ENCODE results near the gene PLA2G2F. TPM values are rescaled to one million over a fixed set of nuclear protein-coding genes. Genes with fewer than 3 reads are reported as not detected.

PLA2G2F gene
- polyA plus RNA-seq, 4 donors, result 0.13 to 1.0 (median 0.93) TPM; not detected in 1

DNA sequence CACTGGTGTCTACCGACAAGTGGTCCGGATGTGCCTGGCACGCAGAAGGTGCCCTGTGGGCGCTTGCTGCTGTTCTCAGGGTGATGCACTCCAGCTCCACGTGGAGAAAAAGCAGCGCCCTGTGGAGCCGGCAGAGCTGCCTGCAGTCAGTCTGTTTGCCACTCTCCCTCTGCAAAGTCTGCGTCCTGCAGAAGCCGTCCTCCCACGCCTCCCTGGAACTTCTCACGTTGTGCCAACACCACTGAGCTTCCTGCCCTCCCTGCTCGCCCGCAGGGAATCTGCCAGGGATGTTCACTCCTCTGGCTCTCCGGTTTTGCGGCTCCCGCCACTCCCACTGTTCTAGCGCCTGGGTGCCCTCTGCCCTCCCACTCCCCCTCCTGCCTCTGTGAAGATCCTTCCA lies 26.9 kb downstream of the PLA2G2F start:
- DNase-seq (ENCODE audit: low read depth in 4 of 4, low spot score in 3 of 4), result no peak

DNA sequence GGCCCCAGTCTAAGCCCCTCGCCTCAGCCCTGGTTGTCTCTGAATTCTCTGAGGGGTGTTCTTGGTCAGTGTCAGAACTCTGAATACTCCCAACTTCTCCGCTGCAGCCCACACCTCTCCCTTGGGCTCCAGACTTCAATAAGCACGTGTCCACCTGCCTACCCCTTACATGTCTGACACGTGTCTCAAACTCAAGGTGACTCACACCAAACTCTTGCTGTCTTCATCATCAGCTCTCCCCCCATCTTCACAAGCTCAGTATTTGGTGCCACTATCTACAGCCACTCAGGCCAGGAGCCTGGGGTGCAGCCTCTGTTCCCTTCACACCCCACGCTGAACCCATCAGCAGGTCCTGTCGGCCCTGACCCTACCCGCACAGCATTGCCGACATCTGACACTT lies 28.0 kb downstream of the PLA2G2F start:
- no peak for DNase-seq (ENCODE audit: low read depth in 4 of 4, low spot score in 3 of 4)

DNA sequence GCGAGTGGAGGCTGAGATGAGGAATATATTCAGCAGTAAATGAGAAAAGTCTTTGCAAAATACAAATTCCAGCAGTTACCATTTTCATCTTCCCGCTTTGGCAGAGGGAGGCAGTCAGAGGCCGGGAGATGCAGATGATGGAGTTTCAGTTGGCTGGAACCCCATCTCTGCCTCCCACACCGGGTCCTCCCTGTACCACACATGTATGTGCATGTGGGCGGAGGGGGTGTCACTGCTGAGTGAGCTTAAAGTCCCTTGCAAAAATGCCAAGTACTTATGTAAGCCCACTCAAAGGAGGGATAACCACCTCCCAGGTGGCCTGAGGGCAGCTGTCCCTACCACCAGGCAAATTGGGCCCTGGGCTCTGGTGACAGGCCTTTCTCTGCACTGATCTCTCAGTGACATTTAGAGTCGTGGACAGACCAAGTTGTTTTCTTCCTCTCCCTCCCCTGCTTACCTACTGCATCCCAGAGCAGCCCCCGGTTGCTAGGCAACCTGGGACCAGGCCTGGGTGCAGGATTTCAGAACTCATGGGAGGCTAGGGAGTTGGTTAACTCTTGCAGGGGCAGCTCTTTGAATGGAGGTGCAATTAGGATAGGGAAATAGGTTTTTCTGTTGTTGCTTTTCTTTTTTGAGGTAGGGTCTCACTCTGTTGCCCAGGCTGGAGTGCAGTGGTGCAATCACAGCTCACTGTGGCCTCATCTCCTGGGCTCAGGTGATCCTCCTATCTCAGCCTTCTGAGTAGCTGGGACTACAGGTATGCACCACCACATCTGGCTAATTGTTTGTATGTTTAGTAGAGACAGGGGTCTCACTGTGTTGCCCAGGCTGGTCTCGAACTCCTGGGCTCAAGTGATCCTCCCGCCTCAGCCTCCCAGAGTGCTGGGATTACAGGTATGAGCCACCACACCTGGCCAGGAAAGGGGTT lies 29.7 kb downstream of the PLA2G2F start:
- DNase-seq (ENCODE audit: low read depth in 4 of 4, low spot score in 3 of 4), result no peak

DNA sequence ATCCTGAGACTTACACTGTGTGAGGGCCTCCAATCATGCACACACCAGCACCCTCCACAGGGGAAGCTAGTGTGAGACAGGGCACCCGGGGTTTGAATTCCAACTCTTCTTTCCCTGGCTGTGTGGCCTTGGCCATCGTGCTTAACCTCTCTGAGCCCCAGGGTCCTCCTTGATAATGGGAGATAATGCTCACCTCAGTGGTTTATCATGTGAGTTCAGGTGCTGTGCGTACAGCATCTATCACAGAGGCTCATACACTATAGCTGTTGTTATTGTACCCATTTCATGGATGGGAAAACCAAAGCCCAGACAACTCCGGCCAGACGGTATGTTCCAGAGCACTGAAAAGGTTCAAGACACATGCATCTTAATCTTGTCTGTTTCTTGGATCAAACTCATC lies 30.8 kb downstream of the PLA2G2F start:
- no peak for DNase-seq (ENCODE audit: low read depth in 4 of 4, low spot score in 3 of 4)

DNA sequence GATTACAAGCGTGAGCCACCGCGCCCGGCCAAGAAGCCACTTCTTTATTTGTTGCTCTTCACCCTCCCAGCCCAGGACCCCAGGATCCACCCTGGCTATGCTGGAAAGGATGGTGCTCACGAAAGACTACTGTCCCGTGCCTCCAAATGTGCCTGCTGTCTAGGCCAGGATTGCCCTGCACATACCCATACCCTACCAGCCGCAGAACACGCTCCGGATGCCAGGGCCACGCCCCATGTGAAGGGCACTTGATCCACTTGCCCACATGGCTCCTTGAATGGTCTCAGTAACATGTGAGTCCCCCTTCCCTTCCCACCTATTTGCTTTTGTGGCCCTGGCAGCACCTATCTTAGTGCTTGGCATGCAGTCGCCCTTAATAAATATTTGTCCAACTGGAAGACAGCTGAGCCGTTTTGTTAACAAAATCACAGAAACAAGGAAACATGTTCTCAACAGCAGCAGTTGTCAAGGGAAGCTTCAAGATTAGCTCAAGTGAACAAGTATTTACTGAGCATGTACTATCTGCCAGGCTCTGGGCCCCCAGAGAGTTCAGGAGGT lies 33.0 kb downstream of the PLA2G2F start:
- DNase-seq (ENCODE audit: low read depth in 4 of 4, low spot score in 3 of 4), result no peak

DNA sequence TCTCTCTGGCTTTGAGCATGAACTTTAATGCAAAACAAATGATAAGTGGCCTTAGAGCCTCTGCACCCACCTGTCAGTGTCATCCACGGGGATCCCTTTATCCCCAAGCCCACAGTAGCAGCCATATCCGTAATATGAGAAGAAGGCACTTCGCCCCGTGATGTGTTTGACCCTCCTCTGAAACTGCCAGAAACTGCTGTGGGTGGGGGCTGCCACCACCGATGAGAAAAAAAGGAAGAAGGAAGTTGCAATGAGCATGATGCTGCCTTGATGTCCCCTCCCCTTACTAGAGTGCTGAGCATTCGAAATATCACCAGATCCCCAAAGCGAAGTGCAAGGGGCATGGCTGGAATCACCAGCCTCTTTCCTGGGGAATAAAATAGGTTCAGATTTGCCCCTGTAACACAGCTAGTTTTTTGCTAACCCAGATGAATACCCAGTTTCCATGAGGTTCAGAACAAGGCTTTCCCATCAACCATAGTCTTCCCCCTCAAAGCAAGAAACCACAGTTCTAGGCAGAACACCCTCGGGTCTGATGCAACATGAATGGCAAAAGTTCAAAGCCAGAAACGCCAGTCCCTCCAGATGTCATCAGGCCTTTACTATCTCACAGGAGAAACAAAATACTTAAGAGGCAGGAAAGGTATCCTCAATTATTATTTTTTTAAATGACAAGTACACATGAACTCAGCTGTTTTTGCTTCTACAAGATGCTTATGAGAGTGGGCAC lies 36.0 kb downstream of the PLA2G2F start:
- DNase-seq (ENCODE audit: low read depth in 4 of 4, low spot score in 3 of 4), result no peak

DNA sequence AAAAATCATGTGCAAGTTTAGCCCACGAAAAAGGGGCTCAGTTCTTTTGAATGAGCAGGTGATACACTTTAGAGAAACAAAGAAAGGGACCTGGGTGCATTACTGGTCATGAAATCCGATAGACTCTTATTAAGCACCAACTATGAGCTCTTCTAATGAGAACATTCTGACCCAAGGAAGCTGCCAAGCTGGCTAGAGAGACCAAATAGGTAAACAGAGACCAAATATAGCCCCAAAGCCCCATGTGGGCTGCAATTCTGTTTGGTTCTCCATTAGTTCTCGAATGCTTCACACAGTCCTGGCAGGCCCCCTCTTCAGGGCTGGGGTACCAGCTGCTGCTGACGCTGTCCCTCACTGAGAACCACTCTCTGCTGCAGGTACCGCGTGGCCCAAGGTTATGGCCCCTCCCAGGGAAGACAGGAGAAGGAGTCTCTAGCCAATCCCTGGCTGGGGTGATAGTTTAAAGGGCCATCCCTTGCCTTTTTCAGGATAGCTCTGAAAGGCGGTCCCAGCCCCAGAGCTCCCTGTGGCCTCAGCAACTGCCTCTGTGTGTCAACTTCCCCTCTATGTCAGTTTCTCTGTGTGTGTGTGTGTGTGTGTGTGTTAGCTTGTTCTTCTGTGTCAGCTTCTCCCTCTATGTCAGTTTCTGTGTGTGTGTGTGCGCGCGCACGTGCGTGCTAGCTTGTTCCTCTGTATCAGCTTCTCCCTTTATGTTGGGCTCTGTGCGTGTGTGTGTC lies 39.7 kb downstream of the PLA2G2F start:
- DNase-seq (ENCODE audit: low read depth in 4 of 4, low spot score in 3 of 4), result no peak

DNA sequence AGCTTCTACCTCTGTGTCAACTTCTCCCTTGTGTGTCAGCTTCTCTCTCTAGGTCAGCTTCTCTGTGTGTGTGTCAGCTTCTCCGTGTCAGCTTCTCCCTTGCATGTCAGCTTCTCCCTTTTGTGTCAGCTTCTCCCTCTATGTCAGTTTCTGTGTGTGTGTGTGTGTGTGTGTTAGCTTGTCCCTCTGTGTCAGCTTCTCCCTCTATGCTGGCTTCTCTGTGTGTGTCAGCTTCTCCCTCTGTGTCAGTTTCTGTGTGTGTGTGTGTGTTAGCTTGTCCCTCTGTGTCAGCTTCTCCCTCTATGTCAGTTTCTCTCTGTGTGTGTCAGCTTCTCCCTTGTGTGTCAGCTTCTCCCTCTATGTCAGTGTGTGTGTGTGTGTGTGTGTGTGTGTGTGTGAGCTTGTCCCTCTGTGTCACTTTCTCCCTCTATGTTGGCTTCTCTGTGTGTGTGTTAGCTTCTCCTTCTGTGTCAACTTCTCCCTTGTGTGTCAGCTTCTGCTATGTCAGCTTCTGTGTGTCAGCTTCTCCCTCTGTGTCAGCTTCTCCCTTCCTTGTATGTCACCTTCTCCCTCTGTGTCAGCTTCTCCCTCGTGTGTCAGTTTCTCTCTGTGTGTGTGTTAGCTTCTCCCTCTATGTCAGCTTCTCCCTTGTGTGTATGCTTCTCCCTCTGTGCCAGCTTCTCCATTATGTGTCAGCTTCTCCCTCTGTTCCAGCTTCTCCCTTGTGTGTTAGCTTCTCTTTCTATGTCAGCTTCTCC lies 40.4 kb downstream of the PLA2G2F start:
- DNase-seq (ENCODE audit: low read depth in 4 of 4, low spot score in 3 of 4), result no peak

DNA sequence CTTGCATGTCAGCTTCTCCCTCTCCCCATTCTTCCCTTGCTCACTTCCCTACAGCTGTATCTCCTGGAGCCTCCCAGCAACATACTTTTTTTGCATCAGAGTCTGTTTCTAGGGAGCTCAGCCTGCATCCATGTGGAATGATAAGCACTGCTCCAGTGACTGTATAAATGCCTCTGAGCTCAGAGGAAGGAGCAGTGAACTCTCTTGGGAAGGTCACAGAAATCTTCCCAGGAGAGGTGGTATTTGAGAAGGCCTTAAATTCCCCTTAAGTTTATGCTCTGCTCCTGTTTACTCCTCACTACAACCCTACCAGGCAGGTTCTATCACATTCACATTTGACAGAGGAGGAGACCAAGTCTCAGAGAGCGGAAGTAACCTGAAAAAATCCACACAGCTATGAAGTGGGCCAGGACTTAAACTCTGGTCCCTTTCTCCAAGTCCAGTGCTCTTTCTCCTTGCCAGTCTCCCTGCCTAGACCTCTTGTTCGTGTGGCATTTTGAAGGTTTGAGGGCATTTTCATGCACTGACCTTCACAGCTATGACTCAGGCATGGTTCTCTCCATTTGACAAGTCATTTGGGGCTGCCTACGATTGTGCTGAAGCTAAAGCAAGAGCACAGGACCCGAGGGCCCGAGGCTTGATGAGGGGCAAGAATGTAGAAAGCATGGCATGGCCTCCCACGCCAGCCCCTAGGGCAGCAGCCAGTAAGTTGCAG lies 41.2 kb downstream of the PLA2G2F start:
- no peak for DNase-seq (ENCODE audit: low read depth in 4 of 4, low spot score in 3 of 4)

DNA sequence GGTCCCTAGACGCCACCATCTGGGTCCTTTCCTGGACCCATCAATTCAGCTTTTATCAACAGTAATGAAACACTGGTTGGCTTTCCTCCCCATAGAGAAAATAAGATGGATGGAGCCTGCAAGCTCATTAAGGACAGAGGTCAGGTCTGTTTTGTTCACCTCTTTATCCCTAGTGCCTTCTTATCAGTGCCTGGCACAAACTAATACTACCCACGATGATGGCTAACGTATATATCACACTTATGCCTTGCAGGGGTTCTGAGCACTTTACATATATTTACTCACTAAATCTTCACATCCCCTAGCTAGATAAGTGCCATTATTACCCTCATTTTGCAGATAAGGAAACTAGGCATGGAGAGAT lies 41.7 kb downstream of the PLA2G2F start:
- no peak for DNase-seq (ENCODE audit: low read depth in 4 of 4, low spot score in 3 of 4)

DNA sequence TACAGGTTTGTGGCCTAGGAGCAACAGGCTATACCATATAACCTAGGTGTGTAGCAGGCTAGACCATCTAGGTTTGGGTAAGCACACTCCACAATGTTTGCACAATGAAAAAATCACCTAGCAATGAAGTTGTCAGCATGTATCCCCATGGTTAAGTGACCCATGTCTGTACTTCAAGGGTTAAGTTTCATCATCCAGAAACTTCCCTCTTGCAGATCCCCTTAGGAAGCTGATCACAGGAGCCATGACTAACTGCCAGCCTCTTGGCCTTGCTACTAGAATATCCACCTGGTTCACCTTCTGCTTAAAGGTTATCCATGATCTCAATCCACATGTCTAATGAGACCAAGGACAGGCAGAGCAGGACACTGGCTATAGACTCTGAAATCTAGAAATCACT lies 43.3 kb downstream of the PLA2G2F start:
- DNase-seq (ENCODE audit: low read depth in 4 of 4, low spot score in 3 of 4), result no peak

DNA sequence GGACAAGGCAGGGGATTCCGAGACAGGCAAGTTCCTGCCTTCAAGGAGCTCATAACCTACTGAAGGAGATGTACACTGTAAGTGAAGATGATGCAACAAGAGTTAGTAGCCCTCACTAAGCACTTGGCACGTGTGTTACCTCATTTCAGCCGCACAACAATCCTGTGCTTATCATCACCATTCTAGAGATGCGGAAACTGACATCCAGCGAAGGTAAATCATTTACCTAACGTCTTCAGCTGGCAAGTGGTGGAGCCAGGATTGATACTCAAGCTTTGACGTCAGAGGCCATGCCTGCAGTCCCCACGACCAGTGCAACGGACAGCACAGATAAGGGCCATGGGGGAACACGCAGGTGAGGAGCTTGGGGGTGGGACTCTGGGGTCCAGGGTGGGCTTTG lies 43.9 kb downstream of the PLA2G2F start:
- no peak for DNase-seq (ENCODE audit: low read depth in 4 of 4, low spot score in 3 of 4)

DNA sequence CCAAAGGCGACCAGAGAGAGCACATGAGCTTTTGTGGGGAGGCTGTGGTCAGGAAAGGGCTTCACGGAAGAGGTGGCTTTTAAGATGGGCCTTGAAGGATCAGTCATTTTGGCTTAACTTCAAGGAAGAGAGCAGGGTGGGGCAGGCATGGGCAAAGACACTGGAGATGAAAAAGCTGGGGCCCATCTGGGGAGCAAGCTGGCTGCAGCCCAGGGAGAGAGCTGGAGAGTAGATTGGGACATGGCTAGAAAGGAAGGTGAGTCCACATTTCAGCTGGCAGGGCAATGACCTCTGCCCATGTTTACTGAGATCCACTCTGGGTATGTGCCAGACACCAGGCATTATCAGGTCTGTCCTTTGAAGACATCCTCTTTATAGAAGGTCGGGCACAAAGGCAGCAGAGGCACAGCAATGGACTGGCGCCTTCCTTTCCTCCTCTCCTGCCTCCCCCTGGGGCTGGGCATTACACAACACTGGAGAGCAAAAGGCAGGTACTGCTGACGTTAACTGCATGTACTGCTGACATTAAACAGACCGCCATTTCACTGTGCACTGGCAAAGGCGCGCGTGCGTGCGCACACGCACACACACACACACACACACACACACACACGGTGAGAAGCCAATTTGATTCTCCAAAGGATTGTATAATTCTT lies 44.6 kb downstream of the PLA2G2F start:
- DNase-seq (ENCODE audit: low read depth in 4 of 4, low spot score in 3 of 4), result no peak

DNA sequence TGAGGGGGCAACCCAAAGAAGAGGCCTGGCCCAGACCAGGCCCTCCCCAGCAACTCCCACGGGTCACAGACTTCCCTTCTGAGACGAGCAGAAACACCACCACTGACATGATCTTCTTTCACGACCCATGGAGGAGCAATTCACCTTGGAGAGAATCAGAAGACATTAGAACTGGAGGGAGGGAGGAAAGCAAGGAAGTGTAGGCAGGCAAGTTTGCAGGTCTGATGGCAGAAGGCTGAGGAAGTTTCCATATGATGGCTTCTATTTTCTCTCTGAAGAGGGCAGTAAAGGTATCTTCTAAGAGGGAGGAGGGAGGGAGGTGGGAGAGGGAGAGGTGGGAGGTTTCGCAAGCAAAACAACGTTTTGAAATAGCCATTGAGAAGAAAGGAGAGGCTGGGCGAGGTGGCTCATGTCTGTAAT lies 45.4 kb downstream of the PLA2G2F start:
- DNase-seq (ENCODE audit: low read depth in 4 of 4, low spot score in 3 of 4), result no peak

DNA sequence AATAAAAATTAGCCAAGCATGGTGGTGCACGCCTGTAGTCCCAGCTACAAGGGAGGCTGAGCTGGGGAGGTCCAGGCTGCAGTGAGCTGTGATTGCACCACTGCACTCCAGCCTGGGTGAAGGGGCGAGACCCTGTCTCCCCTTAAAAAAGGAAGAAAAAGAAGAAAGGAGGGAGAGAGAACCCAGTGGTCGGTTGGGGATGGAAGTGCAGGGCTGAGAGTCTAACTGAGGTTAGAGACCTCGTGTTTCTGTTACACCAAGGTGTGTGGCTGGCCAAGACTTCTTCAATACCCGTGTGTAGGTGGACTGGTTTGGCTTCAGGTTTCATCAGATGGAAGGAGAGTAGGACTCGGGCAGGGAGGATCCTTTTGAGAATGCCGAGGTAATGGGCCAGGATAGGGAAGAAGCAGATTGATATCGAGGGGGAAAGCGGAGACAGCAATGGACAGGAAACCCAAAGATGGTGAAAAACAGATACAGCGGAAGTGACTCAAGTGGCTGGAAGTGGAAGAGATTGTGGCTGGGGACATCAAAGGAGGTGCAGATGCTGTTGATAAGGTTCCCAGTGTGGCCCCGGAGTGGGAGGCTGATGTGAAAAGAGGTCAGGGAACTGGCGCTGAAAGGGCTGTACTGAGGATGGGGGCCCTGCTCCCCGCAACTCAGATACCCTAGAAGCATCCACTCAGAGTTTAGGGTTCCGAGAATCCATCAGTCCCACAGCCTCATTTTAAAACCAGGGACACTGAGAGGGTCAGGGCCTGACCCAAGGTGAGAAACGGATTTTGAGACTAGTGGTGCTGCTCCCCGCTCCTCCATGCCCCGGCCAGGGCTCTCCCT lies 46.1 kb downstream of the PLA2G2F start:
- DNase-seq (ENCODE audit: low read depth in 4 of 4, low spot score in 3 of 4), result no peak

DNA sequence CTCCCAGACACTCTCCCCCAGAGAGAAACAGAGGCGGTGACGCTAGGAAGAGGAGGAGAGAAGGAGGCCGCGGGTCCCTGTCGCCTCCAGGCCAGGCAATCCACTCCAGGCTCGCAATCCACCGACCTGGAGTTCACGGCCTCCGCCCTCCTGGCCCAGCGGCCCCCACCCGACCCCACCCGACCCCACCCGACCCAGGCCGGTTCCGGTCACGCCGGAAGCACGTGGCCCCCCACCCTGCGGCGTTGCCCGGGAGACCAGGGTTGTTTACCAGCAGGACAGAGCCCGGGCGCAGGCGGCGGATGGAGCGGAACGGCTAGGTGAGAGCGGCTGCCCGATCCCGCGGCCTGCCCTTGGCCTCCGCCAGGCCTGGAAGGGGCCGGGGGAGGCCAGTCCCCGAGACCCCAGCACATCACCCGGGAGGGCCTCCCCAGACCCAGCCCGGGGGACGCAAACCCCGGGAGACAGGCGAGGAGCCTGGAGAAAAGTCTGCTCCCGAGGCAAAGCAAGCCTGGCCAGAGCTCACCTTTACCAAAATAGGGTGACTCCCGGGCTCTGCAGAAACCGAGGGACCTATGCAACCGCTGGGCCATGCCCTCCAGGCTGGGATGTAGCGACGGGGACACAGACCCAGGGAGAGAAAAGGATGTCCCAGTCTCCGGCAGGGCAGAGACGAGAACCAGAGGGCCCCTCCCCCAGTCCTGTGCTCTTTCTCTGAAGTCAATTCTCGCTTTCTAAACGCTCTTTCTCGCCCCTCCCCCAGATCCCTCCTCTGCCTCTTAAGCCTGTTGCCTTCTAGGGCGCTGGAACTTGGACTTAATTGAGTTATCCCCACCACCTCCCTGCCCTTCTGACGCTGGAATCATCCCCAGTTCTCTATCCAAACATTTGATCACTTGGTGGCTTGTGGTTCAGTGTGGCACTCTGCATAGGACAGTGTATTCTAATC lies 47.0 kb downstream of the PLA2G2F start, which contains the start of the genes PLA2G2C and UBXN10:
TSS of gene PLA2G2C (minus strand) at position 685 of the 949 bp plus-strand sequence. CDS start 9,155 bp downstream, outside the sequence.
TSS of gene UBXN10 (plus strand) at position 263 of the 949 bp plus-strand sequence. CDS start 4,466 bp downstream, outside the sequence.
- DNase-seq (ENCODE audit: low read depth in 4 of 4, low spot score in 3 of 4), result peak in 1 of 4 donors; percentile 50
